Activated CD8-positive, alpha-beta memory T cell treated with anti-CD3 and anti-CD28 coated beads, Interleukin-2, amount 50 U/mL, for 1 hour (primary cell): ENCODE data around the gene FES.
"Not testable (repeated sequence)": the region's sequence is repeated elsewhere in the genome, so short reads cannot be mapped to it uniquely, and the experiment has no call there.

ENCODE experiments used
- DNase-seq: peaks from one replicate; pipeline ENCODE4 v3.0.0-alpha.2; 2020; ENCODE audit errors: extremely low read depth

FES gene

DNA sequence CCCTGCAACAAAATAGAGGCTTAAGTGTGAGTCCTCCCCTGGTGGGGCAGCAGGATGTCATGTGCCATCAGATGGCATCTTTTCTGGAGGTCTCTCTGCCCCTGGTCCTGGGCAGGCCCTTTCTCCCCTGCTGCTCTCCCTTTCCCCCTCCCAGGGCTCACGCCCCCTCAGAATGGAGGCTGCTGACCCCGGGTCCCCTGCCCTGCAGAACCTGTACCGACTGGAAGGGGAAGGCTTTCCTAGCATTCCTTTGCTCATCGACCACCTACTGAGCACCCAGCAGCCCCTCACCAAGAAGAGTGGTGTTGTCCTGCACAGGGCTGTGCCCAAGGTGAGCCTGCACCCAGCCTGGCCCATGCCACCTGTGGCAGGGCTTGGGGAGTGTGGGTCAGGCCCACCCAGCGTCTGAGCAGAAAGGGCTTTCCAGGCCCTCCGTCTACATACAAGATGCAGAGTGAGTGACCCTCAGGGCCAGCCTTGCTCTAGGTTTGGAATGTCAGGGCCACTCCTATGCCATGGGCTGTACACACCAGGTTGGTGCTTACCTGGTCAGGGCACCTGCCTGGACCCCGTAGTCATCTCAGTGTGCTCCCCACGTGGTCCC, 7.1 kb downstream of the FES start:
- no peak for DNase-seq

DNA sequence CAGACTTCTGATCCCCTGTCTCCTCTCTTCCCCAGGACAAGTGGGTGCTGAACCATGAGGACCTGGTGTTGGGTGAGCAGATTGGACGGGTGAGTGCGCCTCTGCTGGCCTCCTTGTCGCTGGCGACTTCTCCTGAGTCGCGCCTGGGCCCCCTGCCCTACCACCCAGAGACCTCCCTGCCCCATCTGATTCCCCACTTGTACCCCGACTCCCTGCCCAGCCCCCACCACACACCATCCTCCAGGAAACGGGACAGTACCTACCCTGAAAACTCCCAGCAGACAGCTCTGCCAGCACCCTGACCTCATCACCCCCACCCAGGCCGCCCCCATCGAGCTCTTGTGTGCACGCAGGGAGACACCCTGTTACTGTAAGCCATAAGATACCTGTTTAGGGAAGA, 7.7 kb downstream of the FES start:
- no peak for DNase-seq

DNA sequence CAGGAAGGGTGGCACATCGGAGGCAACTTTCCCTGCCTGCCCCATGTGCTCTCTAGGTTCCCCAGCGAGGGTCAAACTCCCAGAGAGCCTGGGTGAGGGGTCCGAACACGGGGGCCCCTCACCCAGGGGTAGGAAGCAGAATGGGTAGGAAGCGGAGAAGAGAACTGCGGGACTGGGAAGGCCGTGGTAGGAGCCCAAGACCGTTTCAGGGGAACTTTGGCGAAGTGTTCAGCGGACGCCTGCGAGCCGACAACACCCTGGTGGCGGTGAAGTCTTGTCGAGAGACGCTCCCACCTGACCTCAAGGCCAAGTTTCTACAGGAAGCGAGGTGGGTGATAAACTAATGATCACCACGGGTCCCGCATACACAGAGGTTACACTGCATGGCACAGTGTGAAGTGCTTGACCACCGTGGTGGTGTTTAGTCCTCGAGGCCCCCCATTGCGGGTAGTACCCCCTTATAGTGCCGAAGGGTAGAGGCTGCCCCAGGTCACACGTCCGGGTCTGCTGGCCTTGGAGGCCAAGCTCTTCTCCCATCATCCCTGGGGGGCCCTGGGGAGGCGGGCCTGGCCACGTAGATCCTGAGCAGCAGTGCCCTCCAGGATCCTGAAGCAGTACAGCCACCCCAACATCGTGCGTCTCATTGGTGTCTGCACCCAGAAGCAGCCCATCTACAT, 8.3 kb downstream of the FES start:
- no peak for DNase-seq

DNA sequence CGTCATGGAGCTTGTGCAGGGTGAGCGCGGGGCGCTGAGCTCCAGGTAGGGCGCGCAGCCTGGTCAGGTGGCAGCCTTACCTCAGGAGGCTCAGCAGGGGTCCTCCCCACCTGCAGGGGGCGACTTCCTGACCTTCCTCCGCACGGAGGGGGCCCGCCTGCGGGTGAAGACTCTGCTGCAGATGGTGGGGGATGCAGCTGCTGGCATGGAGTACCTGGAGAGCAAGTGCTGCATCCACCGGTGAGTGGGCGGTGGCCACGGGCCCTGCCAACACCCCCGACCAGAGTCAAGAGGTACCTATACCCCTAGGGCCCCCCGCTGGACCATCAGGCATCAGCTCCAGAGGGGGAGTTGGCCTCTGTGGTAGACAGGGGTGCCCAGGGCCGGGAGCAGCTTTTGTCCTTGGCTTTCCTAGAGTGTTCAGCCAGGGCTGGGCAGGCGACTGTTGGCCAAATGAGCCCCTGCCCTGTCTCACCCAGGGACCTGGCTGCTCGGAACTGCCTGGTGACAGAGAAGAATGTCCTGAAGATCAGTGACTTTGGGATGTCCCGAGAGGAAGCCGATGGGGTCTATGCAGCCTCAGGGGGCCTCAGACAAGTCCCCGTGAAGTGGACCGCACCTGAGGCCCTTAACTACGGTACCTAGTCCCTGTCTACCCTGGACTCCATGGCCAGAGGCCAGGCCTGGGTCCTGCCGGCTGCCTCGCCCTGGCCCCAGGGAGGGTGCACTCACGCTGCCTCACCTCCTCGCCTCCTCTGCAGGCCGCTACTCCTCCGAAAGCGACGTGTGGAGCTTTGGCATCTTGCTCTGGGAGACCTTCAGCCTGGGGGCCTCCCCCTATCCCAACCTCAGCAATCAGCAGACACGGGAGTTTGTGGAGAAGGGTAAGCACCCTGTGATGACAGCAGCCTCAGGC, 9.1 kb downstream of the FES start:
- no peak for DNase-seq

DNA sequence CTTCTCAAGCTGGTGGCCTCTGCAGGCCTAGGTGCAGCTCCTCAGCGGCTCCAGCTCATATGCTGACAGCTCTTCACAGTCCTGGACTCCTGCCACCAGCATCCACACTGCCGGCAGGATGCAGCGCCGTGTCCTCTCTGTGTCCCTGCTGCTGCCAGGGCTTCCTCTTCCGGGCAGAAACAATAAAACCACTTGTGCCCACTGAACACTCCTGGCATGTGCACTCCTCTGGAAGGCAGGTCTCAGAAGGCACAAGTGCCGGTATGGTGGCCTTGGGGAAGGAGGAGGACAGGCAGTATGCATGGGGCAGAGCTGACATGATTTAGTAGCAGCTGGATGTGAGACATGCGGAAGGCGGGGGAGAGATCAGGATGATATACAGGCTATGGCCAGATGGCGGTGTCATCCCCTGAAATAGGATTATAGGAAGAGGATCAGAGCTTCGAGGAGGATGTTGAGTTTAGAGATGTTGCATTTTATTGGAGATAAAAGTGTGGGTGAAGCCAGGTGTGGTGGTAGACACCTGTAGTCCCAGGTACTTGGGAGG, 11.3 kb downstream of the FES start:
- no peak for DNase-seq

DNA sequence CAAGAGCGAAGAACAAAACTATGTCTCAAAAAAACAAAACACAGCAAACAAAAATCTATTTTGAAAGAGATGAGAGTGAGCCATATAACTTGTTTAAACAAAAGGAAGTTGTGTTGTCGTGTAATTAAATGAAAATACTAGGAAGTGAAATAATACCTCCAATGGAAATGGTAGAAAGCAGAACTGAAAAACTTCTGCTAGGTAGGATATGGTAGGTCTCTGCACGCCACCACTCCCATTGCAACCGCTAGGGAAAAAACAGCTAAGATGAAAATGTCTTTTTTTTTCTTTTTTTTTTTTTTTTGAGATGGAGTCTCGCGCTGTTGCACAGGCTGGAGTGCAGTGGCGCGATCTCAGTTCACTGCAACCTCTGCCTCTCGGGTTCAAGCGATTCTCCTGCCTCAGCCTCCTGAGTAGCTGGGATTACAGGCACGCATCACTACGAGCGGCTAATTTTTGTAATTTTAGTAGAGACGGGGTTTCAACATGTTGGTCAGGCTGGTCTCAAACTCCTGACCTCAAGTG, 12.9 kb downstream of the FES start:
- DNase-seq = not testable (repeated sequence)

DNA sequence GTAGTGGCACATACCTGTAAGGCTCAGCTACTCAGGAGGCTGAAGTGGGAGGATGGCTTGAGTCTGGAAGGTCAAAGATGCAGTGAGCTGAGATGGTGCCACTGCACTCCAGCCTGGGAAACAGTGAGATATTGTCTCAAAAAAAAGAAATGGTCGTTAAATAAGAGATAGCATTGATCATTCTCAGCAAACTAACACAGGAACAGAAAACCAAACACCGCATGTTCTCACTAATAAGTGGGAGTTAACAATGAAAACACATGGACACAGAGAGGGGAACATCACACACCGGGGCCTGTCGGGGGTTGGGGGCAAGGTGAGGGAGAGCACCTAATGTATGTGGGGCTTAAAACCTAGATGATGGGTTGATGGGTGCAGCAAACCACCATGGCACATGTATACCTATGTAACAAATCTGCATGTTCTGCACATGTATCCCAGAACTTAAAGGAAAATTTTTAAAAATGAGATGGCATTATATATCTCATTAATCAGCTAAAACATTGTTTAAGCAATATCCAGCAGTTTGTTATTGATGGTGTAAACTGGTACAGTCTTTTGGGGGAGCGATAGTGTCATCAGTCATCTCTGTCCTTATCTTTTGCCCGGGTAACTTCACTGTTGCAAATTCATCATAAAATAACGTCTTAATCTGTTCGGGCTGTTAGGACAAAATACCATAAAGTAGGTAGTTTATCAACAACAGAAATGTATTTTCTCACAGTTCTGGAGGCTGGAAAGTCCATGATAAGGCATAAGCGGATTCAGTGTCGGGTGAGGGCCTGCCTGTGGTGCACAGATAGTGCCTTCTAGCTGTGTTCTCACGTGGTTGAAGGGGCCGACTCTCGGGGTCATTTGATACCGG, 17.1 kb downstream of the FES start:
- no peak for DNase-seq

DNA sequence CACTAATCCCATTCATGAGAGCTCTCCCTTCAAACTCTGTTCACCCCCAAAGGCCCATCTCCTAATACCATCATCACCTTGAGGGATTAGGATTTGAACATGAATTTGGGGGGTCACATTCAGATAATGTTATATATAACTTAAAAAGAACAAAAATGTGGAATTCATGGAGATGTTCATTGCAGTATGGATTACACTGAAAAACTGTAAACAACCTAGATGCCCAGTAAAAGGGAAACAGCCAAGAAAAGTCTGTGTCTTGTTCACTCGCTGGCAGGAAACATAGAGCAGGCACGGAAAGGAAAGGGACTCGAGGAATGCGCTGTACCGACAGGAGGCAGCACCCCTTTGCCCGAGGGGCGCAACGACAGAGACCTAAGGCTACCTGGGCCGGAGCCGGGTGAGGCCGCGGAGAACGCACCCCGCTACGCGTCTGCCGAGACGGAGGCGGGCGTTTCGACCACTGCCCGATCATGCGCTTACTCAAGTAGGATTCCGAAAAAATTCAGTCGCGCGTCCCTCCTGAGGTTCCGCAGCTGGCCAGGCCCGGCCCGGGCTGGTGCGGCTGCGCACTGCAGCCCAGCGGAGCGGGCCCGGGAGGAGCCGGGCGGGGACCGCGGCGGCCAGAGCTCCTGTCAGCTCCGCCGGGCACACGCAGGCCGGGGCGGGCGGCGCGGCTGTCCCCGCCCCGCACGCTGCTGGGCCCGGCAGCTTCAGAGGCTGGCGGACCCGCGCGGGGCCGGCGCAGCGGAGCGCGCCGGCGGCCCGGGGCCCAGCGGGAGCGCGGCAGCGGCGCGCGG, 17.9 kb downstream of the FES start:
- no peak for DNase-seq

DNA sequence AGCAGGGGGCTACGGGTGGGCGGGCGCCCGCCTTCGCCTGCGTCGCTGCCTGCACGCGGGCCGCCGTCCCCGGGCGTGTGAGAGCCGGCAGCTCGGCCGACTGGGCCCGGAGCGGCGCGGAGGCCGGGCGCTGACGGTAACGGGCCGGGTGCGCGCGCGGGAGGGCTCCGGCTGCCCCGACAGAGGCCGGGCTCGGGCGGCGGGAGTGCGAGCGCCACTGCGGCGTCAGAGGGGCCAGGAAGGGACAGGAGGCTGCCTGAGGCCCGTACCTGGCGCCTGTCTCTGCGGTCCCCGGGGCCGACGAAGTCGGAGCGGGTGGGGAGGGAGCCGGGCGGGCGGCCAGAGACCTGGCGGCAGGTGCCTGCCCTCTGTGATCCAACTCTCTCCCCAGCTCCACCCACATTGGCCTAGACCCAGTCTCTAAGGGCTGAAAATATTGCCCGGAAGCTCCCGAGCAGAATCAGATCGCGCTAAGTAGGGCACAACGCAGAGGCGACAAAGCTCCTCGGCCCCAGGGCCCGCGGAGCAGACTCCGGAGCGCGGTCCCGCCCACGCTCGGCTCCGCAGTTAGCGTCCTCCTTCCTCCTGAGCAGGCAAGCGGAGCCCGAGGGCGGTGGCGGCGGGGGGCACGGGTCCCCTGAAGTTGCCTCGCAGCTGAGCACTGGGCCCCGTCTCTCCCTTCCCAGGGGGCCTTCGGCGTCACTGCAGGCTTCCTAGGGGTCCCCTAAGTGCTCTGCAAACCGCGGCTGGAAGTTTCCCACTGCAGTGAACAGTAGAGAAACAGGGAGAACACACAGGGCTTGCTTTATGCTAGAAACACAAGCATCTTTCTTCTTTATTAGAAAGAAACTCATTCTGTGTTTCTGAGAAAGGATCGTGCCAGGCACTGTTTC, 18.8 kb downstream of the FES start, which contains the start of gene MAN2A2:
TSS of gene MAN2A2 (plus strand) at position 463 of the 893 bp plus-strand sequence. CDS start 906 bp downstream, outside the sequence.
- no peak for DNase-seq

DNA sequence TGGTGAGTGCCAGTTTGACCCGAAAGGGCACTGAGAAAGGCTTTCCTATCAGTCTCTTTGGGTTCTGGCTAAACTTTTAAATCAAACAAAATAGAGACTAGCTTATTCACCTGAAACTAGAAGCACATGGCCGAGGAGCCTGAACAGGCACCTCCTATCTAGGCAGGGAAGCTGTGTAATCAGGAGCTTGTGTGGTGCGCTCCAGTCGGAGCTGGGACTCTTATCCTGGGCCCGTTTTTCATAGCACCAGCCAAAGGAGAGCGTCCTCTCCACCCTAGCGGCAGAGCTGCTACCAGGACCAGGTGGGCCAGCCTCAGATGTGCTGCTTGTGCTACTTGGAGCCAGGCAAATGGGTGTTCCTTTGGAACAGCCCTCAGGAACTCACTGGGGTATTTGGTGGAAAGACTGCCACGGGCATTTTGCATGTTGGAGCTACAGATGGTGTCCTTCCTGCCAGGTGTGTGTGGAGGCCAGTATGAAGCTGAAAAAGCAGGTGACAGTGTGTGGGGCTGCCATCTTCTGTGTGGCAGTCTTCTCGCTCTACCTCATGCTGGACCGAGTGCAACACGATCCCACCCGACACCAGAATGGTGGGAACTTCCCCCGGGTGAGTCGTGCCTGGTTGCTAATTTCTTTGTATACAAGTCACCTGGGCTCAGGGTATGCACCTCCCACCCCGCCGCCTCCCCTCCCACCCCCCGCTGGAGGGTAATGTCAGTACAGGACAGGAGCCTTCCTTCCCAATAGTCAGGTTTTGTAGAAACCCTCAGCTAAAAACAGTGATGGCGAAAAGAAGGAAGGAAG, 19.6 kb downstream of the FES start:
- no peak for DNase-seq

DNA sequence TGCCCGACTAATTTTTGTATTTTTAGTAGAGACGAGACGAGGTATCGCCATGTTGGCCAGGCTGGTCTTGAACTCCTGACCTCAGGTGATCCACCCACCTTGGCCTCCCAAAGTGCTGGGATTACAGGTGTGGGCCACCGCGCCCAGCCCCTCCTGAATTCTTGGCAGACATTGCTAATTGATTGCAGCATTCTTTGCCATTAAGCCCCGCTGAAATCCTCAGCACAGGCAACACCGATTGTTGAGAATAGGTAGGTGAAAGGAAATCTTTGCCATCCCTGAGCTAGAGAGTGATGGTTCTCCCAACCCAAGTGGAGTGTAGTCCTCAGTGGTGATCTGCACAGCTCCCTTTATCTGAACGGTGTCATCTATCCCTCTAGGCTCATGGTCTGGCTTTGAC, 20.4 kb downstream of the FES start:
- no peak for DNase-seq

DNA sequence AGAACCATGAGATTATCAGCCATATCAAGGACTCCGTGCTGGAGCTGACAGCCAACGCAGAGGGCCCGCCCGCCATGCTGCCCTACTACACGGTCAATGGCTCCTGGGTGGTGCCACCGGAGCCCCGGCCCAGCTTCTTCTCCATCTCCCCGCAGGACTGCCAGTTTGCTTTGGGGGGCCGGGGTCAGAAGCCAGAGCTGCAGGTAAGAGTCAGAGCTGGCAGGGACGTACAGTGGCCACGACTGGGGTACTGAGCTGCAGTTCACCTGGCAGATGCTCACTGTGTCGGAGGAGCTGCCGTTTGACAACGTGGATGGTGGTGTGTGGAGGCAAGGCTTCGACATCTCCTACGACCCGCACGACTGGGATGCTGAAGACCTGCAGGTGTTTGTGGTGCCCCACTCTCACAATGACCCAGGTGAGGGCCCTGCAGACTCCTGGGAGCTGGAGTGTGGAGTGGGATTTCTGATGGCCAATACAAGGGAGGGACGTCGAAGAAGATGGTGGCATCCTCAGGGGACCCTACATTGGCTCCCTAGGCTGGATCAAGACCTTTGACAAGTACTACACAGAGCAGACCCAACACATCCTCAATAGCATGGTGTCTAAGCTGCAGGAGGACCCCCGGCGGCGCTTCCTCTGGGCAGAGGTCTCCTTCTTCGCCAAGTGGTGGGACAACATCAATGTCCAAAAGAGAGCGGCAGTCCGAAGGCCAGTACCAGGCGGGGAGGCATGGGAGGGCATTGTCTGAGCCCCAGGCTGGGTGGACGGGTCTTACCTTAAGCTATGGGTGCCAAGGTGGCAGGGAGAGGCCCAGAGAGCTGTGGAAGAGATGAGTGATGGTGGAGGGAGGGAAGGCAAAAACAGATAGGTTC, 21.2 kb downstream of the FES start:
- DNase-seq = no peak

DNA sequence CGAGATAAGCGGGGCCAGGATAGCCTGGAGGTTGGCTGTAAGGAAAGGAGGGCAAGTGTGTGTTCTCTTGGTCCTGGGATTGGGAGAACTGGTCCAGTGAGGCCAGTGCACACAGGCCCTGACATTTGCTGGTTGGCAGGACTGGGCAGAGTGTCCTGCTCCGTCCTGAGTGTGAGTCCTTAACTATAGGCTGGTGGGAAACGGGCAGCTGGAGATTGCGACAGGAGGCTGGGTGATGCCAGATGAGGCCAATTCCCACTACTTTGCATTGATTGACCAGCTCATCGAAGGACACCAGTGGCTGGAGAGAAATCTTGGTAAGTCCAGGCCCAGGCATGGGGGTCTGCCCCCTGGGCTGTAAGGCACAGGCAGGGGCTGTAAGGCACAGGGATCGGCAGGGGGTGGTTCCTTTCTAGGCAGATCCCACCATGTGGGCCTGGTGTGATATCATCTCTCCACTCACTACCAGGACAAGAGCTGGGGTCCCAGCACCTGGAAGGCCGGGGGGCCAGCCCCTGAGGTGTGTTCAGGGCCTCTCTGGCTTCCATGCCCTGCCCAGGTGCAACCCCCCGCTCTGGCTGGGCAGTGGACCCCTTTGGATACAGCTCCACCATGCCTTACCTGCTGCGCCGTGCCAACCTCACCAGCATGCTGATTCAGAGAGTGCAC, 22.0 kb downstream of the FES start:
- DNase-seq = no peak

DNA sequence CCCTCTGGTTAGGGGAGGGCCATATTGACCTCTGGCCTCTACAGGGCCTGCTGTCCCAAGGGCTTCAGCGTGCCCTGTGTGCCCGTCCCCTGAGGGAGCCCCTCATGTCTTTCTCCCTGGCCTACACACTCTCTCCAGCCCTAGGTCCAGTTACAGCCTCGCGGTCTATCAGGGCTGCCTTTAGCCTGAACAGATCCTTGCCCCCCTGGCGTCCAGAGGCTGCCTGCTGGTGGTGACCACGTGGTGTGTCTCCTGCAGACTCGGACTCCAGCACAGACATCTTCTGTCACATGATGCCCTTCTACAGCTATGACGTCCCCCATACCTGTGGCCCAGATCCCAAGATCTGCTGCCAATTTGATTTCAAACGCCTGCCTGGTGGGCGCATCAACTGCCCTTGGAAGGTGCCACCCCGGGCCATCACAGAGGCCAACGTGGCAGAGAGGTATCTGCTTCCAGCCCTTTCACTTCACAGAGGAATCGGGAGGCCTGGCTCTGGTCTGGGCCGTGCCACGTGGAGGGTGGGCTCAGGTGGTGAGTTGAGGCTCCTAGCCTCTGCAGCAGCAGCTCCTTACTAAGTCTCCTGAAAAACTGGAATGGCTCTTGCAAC, 22.9 kb downstream of the FES start:
- no peak for DNase-seq

DNA sequence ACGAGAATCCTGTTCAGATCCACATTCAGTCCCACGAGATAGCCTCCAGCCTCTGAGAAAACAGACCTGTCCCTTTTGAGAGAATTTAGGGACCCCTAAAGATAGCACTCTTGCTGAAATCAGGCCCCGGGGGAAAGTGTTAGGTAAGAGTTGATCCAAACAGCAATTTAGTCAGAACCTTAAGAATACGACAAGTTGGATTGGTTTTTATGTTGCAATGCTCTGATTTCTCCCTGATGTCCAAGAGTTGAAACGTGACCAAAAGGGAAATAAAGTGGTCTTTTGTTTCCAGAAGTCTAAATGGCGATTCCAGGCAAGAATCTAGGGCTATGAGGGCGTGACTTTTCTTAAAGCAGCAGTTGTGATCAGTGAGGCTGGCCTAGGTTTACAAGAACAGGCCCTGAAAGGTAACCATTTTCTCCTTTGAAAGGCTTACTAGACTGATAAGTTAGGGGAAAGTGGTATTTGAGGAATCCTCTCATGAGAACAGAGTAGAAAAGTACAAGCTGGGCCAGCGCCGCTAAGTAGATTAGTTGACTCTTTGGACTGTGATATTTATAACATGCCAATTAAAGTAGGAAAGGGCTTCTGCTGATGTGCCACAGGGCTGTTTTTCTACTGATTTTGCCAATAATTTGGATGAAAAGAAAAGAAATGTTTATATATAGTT, 23.7 kb downstream of the FES start:
- DNase-seq = no peak

DNA sequence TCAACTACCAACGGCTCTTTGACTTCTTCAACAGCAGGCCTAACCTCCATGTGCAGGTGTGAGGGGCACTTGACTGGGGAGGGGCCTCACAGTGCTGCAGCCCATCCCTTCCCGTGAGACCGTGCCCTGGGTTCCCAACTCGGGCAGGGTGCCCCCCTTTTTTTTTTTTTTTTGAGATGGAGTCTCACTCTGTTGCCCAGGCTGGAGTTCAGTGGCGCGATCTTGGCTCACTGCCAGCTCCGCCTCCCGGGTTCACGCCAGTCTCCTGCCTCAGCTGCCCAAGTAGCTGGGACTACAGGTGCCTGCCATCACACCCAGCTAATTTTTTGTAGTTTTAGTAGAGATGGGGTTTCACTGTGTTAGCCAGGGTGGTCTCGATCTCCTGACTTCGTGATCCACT, 25.1 kb downstream of the FES start:
- DNase-seq = not testable (repeated sequence)
